IMR-90 (cell line): Measurements from ENCODE around the gene COL13A1. TPM values are rescaled to one million over a fixed set of nuclear protein-coding genes. Genes with fewer than 3 reads are reported as not detected.

Experiments
- ATAC-seq: fragments of 200-7000 bp; cut with Tn5 transposase; 2 replicates; pipeline ENCODE4 v1.9.1; 2020; ENCODE audit warnings: low read depth, mild to moderate bottlenecking, moderate library complexity
- BruUV-seq: library from RNA; stranded (reverse); fragments of 400-500 nt; replicated peaks from 2 replicates; lab custom pipeline; 2021; lab: Mats Ljungman, UMichigan
- CTCF ChIA-PET: fragments of 300-600 bp; formaldehyde crosslinking; extraction: SDS; loops from one replicate; lab custom pipeline; 2021; ENCODE audit warnings: antibody characterized with exemption; lab: Yijun Ruan, JAX
- POLR2A ChIA-PET: fragments of 300-600 bp; sonication (Branson Sonifier 250); formaldehyde crosslinking; loops from one replicate; lab custom pipeline; 2022; ENCODE audit warnings: antibody characterized with exemption; ENCODE audit not compliant: unreplicated experiment; lab: Charles Lee
- DNase-seq: peaks from one replicate; pipeline ENCODE4 v3.0.0; 2013
- H2AFZ ChIP-seq: replicated peaks from 2 replicates; pipeline ENCODE3; 2013; ENCODE audit warnings: low read length, mild to moderate bottlenecking; ENCODE audit not compliant: poor library complexity
- H2AK5ac ChIP-seq: 2 replicates; pipeline ENCODE4 v1.6.1; 2013; ENCODE audit warnings: low read depth, low read length, inconsistent platforms
- H2AK9ac ChIP-seq: replicated peaks from 2 replicates; pipeline ENCODE3; 2013; ENCODE audit warnings: mild to moderate bottlenecking, low read depth, low read length, moderate library complexity; ENCODE audit not compliant: poor library complexity
- H2BK120ac ChIP-seq: 2 replicates; pipeline ENCODE4 v1.6.1; 2013; ENCODE audit warnings: low read depth, low read length, inconsistent platforms
- H2BK15ac ChIP-seq: 3 replicates; pipeline ENCODE4 v1.6.1; 2013; ENCODE audit warnings: low read depth, low read length, inconsistent platforms
- H2BK20ac ChIP-seq: 2 replicates; pipeline ENCODE4 v1.6.1; 2013; ENCODE audit warnings: low read depth, mild to moderate bottlenecking, inconsistent platforms, low read length, moderate library complexity
- H2BK5ac ChIP-seq: 2 replicates; pipeline ENCODE4 v1.6.1; 2013; ENCODE audit warnings: mild to moderate bottlenecking, low read depth, low read length, inconsistent platforms; ENCODE audit not compliant: poor library complexity, severe bottlenecking
- H3K14ac ChIP-seq: replicated peaks from 2 replicates; pipeline ENCODE4 v1.6.1; 2013; ENCODE audit warnings: low read depth, low read length, inconsistent platforms
- H3K18ac ChIP-seq: 2 replicates; pipeline ENCODE4 v1.6.1; 2013; ENCODE audit warnings: low read depth, low read length, control low read depth
- H3K23ac ChIP-seq: 2 replicates; pipeline ENCODE4 v1.6.1; 2013; ENCODE audit warnings: low read depth, low read length, inconsistent platforms
- H3K27ac ChIP-seq: 2 replicates; pipeline ENCODE4 v1.5.1; 2013; ENCODE audit warnings: mild to moderate bottlenecking, control low read depth, low read length; ENCODE audit not compliant: insufficient read depth
- H3K27me3 ChIP-seq: 2 replicates; pipeline ENCODE4 v1.6.1; 2013; ENCODE audit warnings: low read length; ENCODE audit not compliant: control insufficient read depth, insufficient read depth
- H3K36me3 ChIP-seq: 2 replicates; pipeline ENCODE4 v1.6.1; 2013; ENCODE audit warnings: low read length, mixed read lengths; ENCODE audit not compliant: control insufficient read depth, insufficient read depth
- H3K4ac ChIP-seq: 2 replicates; pipeline ENCODE4 v1.6.1; 2013; ENCODE audit warnings: low read depth, low read length, inconsistent platforms
- H3K4me1 ChIP-seq: 2 replicates; pipeline ENCODE4 v1.6.1; 2013; ENCODE audit warnings: low read length, mixed read lengths; ENCODE audit not compliant: control insufficient read depth, insufficient read depth
- H3K4me2 ChIP-seq: 2 replicates; pipeline ENCODE4 v1.6.1; 2013; ENCODE audit warnings: low read depth, mild to moderate bottlenecking, control low read depth, low read length, moderate library complexity
- H3K4me3 ChIP-seq: 2 replicates; pipeline ENCODE4 v1.5.1; 2013; ENCODE audit warnings: low read depth, mild to moderate bottlenecking, control low read depth, low read length, moderate library complexity; ENCODE audit not compliant: insufficient read depth
- H3K56ac ChIP-seq: 2 replicates; pipeline ENCODE4 v1.6.1; 2013; ENCODE audit warnings: low read length, inconsistent platforms; ENCODE audit not compliant: insufficient read depth; ENCODE audit errors: extremely low read depth
- H3K79me1 ChIP-seq, 2 experiments: 2 replicates each; pipeline ENCODE4 v1.6.1; 2013; ENCODE audit warnings: low read length in 2 of 2, inconsistent platforms in 1 of 2, low read depth in 1 of 2
- H3K9ac ChIP-seq: 2 replicates; pipeline ENCODE4 v1.6.1; 2013; ENCODE audit warnings: low read depth, low read length, control low read depth
- H3K9me1 ChIP-seq: 2 replicates; pipeline ENCODE4 v1.6.1; 2013; ENCODE audit warnings: low read length, inconsistent platforms; ENCODE audit not compliant: insufficient read depth
- H3K9me3 ChIP-seq: 2 replicates; pipeline ENCODE4 v1.6.1; 2013; ENCODE audit warnings: low read length; ENCODE audit not compliant: control insufficient read depth, insufficient read depth
- H4K20me1 ChIP-seq: 2 replicates; pipeline ENCODE4 v1.6.1; 2013; ENCODE audit warnings: low read length, inconsistent platforms; ENCODE audit not compliant: insufficient read depth
- H4K5ac ChIP-seq: 2 replicates; pipeline ENCODE4 v1.6.1; 2013; ENCODE audit warnings: mild to moderate bottlenecking, low read depth, low read length, control low read depth
- H4K8ac ChIP-seq, 2 experiments: 2 replicates each; pipeline ENCODE4 v1.6.1; 2013; ENCODE audit warnings: low read depth in 2 of 2, low read length in 2 of 2, control low read depth in 1 of 2, inconsistent platforms in 1 of 2
- H4K91ac ChIP-seq: 2 replicates; pipeline ENCODE4 v1.6.1; 2013; ENCODE audit warnings: low read depth, low read length, inconsistent platforms; ENCODE audit not compliant: insufficient read depth
- BHLHE40 ChIP-seq: fragments of 150-350 bp; IDR thresholded peaks from 2 replicates; pipeline ENCODE4 v1.6.1; 2016; ENCODE audit warnings: mild to moderate bottlenecking, low read depth, low read length
- MAFK ChIP-seq: IDR thresholded peaks from 2 replicates; pipeline ENCODE4 v1.6.1; 2012; ENCODE audit warnings: low read depth, low read length, improper control_type of control experiment
- MAZ ChIP-seq: IDR thresholded peaks from 2 replicates; pipeline ENCODE4 v1.6.1; 2012; ENCODE audit warnings: low read depth, mild to moderate bottlenecking, low read length, improper control_type of control experiment, moderate library complexity, borderline replicate concordance
- MXI1 ChIP-seq: IDR thresholded peaks from 2 replicates; pipeline ENCODE4 v1.6.1; 2012; ENCODE audit warnings: low read depth, mild to moderate bottlenecking, low read length, moderate library complexity, borderline replicate concordance
- RCOR1 ChIP-seq: IDR thresholded peaks from 2 replicates; pipeline ENCODE4 v1.6.1; 2012; ENCODE audit warnings: mild to moderate bottlenecking, low read length, improper control_type of control experiment; ENCODE audit not compliant: insufficient replicate concordance
- SMC3 ChIP-seq: fragments of 150-350 bp; IDR thresholded peaks from 2 replicates; pipeline ENCODE4 v1.6.1; 2016; ENCODE audit warnings: low read depth, mild to moderate bottlenecking, antibody characterized with exemption, low read length, moderate library complexity
- WGBS, 2 experiments: methylation state at CpG; one replicate each; pipeline versions ENCODE4 v1.1.5 to v1.1.7; 2013; ENCODE audit warnings: missing lambda C conversion rate in 2 of 2; ENCODE audit not compliant: insufficient read length in 1 of 2; ENCODE audit errors: extremely low coverage in 2 of 2; 5-methylcytosine and 5-hydroxymethylcytosine counted together
- dilution Hi-C: fragments of 300-500 bp; cut with HindIII; formaldehyde crosslinking; loops from one replicate; pipeline ENCODE4 v1.14.3; 2018; ENCODE audit warnings: low sequenced_read_pairs; ENCODE audit not compliant: unreplicated experiment
- in situ Hi-C: fragments of 300-500 bp; cut with MboI; formaldehyde crosslinking; loops from 3 replicates; pipeline ENCODE4 v1.14.3; 2019; ENCODE audit warnings: low sequenced_read_pairs, inconsistent platforms, mixed read lengths
- intact Hi-C: fragments of 100-400 bp; cut with micrococcal nuclease; formaldehyde crosslinking; loops from 2 replicates; pipeline ENCODE4 v1.10.0; 2022
- polyA plus RNA-seq, 3 experiments: library from polyadenylated mRNA; depleted of rRNA; stranded (reverse); fragments of >200 nt; gene quantifications; 2 replicates each; pipeline ENCODE4 v1.2.3, GENCODE V29; 2012; ENCODE audit warnings: low replicate concordance in 1 of 3
- total RNA-seq: library from RNA; depleted of rRNA; stranded (reverse); fragments of >200 nt; gene quantifications from 2 replicates; pipeline ENCODE4 v1.2.3, GENCODE V29; 2012

The COL13A1 gene
- total and polyA plus RNA-seq, 2 of the 4 experiments (the other 2 are of a cell fraction) = 12.2 to 31.3 TPM

DNA sequence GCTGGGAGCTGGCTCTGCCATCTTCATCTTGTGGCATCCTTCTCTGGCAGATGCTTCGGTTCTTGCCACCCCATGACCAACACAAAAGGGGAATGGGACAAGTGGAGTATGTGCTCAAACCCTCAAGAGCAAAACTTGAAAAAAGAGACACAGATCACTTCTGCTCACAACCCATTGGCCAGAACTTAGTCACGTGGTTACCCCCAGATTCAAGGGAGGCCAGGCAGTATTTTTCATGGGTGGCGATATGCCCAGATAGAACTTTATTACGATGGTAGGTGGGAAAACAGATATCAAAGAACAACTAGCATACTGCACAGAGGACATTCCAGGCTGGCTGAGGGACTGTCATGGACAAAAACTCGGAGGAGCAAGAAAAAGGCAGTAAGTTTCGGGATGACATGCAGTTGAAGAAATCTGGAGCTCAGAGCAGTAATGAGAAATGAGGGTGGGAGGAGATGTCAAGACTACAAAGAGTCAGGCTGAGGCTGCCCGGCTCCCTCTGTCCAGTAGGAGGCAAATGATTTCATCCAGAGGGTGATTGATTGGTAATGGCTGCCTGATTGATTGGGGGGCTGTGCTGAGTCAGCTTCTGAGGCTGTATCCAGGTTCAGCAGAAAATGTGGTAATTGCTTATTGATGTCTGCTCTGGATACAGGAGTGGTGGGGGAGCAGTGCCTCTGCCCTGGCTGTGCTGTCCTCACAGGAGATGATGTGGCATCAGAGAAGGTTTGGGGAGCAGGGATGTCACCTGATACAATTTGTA lies 25.3 kb downstream of the COL13A1 start:
- no peak overlapping the region for H3K14ac ChIP-seq
- H4K8ac ChIP-seq = no peak overlapping the region
- H2BK20ac ChIP-seq = no peak overlapping the region
- H2AFZ ChIP-seq = no peak overlapping the region
- TF ChIP-seq BHLHE40 = no peak
- TF ChIP-seq MXI1 = no peak
- TF ChIP-seq MAFK = peak; percentile 33; the same call in 1 of the 2 replicates
- TF ChIP-seq SMC3 = no peak
- no peak for TF ChIP-seq MAZ
- TF ChIP-seq RCOR1 = no peak
- H3K9me1 ChIP-seq = peaks cover 20% of the 10 kb centered on the region
- BruUV-seq = no TSS peak
- dilution Hi-C loops (no loop called here), in situ Hi-C loops (no loop called here), intact Hi-C loops (no loop called here)
- H3K9me3 ChIP-seq = no peaks in the 10 kb centered on the region
- WGBS, 2 experiments = 94% methylated on average over 3 of the region's 7 CpGs; no CpG with 5 or more reads in 1 of the 2 experiments
- no peak overlapping the region for H3K4ac ChIP-seq
- H3K23ac ChIP-seq = no peak overlapping the region
- H2BK120ac ChIP-seq = no peak overlapping the region
- DNase-seq (no peak), ATAC-seq (no peak)
- no peak overlapping the region for H3K9ac ChIP-seq
- H3K4me2 ChIP-seq = no peak overlapping the region
- no peak overlapping the region for H2AK5ac ChIP-seq
- no peak overlapping the region for H2BK5ac ChIP-seq
- H2AK9ac ChIP-seq = no peak overlapping the region
- ChIA-PET POLR2A (no interaction called here), CTCF (interaction anchor here (1.1 kb wide), 1 partner anchor 88 kb away, joined by 4 read pairs; no protein-coding TSS in a partner anchor)
- peaks cover 5% of the 10 kb centered on the region for H3K4me1 ChIP-seq
- H3K79me1 ChIP-seq = peaks cover 9 to 82% of the 10 kb centered on the region in 2 experiments
- no peak overlapping the region for H2BK15ac ChIP-seq
- no peak overlapping the region for H3K18ac ChIP-seq
- peaks cover 4% of the 10 kb centered on the region; the same call in 1 of the 2 replicates for H4K20me1 ChIP-seq
- H4K5ac ChIP-seq = no peak overlapping the region
- no peak overlapping the region for H3K27ac ChIP-seq
- no peak overlapping the region for H4K91ac ChIP-seq
- H3K27me3 ChIP-seq = no peaks in the 10 kb centered on the region
- H3K36me3 ChIP-seq = peaks cover 1% of the 10 kb centered on the region; the same call in 1 of the 2 replicates
- H3K4me3 ChIP-seq = no peak overlapping the region
- no peak overlapping the region for H3K56ac ChIP-seq
